ENCODE data around the gene ATP1B3. TPM values are rescaled to one million over a fixed set of nuclear protein-coding genes. Genes with fewer than 3 reads are reported as not detected.

The ATP1B3 gene
- total RNA-seq, 1 experiment from 2014 or later = 155 TPM

DNA sequence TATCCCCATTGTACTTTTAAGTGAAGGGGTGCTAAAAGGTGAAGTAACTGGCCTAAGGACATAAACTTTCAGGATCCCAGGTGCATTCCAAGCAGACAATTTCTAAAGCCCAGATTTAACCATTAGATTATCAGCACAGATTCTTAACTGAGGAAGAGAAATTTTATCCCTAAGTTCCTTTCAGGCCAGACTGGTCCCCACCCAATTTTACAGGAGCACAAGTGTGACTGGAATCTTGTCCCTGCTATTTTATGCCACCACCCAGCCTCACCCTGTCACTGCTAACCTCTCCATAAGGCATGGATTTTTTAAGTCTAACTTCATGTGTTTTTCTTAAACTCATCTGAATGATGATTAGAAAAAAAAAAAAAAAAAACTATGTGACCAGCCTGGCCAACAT, 37.1 kb upstream of the ATP1B3 start:
- ChIA-PET CTCF (no interaction called here), POLR2A (no interaction called here)
- intact Hi-C loops (cut with micrococcal nuclease; ENCODE audit: unreplicated experiment) = no loop called here
- no peaks in the 10 kb centered on the region for H3K36me3 Mint-ChIP-seq (ENCODE audit: insufficient read depth, unreplicated experiment)
- no peaks in the 10 kb centered on the region for H3K4me1 Mint-ChIP-seq (ENCODE audit: low read depth, unreplicated experiment)
- Histone ChIP-seq H3K9me3 (no peaks in the 10 kb centered on the region), H3K4me1 (no peaks in the 10 kb centered on the region), H3K4me3 (ENCODE audit: low read depth, low read length) (no peak overlapping the region), H3K36me3 (ENCODE audit: control insufficient read depth, insufficient read depth, low read length) (no peaks in the 10 kb centered on the region), H3K27me3 (replicated peaks; ENCODE audit: control insufficient read depth, insufficient read depth, low read length) (no peaks in the 10 kb centered on the region)
- H3K9me3 Mint-ChIP-seq (ENCODE audit: unreplicated experiment) = peaks cover 6% of the 10 kb centered on the region
- TF ChIP-seq, protein P1, sequence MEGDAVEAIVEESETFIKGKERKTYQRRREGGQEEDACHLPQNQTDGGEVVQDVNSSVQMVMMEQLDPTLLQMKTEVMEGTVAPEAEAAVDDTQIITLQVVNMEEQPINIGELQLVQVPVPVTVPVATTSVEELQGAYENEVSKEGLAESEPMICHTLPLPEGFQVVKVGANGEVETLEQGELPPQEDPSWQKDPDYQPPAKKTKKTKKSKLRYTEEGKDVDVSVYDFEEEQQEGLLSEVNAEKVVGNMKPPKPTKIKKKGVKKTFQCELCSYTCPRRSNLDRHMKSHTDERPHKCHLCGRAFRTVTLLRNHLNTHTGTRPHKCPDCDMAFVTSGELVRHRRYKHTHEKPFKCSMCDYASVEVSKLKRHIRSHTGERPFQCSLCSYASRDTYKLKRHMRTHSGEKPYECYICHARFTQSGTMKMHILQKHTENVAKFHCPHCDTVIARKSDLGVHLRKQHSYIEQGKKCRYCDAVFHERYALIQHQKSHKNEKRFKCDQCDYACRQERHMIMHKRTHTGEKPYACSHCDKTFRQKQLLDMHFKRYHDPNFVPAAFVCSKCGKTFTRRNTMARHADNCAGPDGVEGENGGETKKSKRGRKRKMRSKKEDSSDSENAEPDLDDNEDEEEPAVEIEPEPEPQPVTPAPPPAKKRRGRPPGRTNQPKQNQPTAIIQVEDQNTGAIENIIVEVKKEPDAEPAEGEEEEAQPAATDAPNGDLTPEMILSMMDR (IDR thresholded peaks at IDR 0.05; ENCODE audit: insufficient read depth in 1 of 2, low read depth in 1 of 2, low read length in 1 of 2, severe bottlenecking in 1 of 2, unreplicated experiment in 1 of 2) = no peak
- H3K4me3 Mint-ChIP-seq (ENCODE audit: unreplicated experiment) = no peak overlapping the region
- BruUV-seq (replicated peaks) = no TSS peak
- H3K27ac Mint-ChIP-seq (ENCODE audit: unreplicated experiment) = no peak overlapping the region
- no peak for DNase-seq
- no peaks in the 10 kb centered on the region for H3K27me3 Mint-ChIP-seq (ENCODE audit: insufficient read depth, unreplicated experiment)

DNA sequence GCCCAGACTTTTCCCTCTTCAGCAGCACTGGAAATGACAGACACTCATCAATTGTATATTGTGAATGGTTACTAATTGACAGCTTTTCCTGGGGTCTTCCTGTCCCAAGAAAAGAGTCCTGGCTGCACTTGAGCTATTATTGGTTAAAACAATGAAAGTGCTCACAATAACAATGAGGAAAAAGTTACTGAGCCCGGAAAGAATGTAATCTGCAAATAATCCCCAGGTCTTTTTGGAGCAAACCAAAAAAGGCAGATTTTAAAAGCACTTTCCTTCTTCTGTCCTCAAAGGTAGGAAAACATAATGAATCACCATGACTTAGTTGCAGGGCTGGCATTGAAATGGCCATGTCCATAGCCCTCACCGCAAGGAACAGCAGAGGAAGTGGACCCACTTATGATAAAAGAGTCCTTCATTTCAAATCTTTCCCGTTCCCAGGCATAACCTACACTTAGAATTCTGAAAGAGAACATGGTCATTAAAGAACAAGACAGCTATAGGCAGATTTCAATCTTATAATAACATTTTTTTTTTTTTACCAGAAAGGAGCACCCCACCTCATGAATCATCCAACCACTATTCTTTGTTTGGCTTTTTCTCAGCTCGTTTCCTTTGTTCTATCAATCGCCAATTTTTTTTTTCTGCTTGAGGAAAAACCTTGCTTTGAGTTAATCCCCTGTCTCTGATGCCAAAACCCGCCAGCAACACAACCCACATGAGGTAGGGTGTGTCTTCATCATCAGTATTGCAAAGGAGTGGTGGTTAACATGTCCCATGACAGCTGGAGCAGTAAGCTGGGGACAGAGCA, 35.5 kb upstream of the ATP1B3 start:
- Mint-ChIP-seq H3K27me3 (ENCODE audit: insufficient read depth, unreplicated experiment) (no peaks in the 10 kb centered on the region), H3K9me3 (ENCODE audit: unreplicated experiment) (no peaks in the 10 kb centered on the region), H3K4me1 (ENCODE audit: low read depth, unreplicated experiment) (no peaks in the 10 kb centered on the region), H3K4me3 (ENCODE audit: unreplicated experiment) (no peak overlapping the region), H3K27ac (ENCODE audit: unreplicated experiment) (no peak overlapping the region), H3K36me3 (ENCODE audit: insufficient read depth, unreplicated experiment) (no peaks in the 10 kb centered on the region)
- no TSS peak for BruUV-seq (replicated peaks)
- Histone ChIP-seq H3K4me3 (ENCODE audit: low read depth, low read length) (no peak overlapping the region), H3K4me1 (no peaks in the 10 kb centered on the region), H3K9me3 (no peaks in the 10 kb centered on the region), H3K27me3 (replicated peaks; ENCODE audit: control insufficient read depth, insufficient read depth, low read length) (no peaks in the 10 kb centered on the region), H3K36me3 (ENCODE audit: control insufficient read depth, insufficient read depth, low read length) (no peaks in the 10 kb centered on the region)
- no peak for DNase-seq
- ChIA-PET POLR2A (no interaction called here), CTCF (no interaction called here)
- TF ChIP-seq, protein P1 (IDR thresholded peaks at IDR 0.05; ENCODE audit: insufficient read depth in 1 of 2, low read depth in 1 of 2, low read length in 1 of 2, severe bottlenecking in 1 of 2, unreplicated experiment in 1 of 2) = no peak
- intact Hi-C loops (cut with micrococcal nuclease; ENCODE audit: unreplicated experiment) = no loop called here

DNA sequence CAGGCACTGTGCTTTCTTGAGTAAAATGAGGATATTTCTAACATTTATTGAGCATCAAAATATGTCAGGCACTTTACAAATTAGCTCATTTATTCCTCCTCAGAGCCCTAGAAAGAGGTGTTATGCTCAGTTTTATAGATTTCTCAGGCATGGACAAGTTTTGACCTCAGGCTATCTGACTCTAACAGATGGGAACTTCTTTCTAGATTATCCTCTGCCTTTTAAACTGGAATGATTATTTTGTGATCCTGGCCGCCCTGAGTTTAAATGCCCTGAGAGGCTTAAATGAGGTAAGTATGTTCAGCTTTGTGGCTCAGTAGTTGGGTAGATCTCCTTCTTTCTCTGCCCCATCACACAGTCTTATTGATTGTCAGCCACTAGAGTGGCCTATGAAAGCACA, 32.3 kb upstream of the ATP1B3 start:
- H3K27me3 Mint-ChIP-seq (ENCODE audit: insufficient read depth, unreplicated experiment) = no peaks in the 10 kb centered on the region

More for the DNA sequence above, 32.3 kb upstream of the ATP1B3 start:
- Mint-ChIP-seq H3K4me1 (ENCODE audit: low read depth, unreplicated experiment) (no peaks in the 10 kb centered on the region), H3K36me3 (ENCODE audit: insufficient read depth, unreplicated experiment) (no peaks in the 10 kb centered on the region), H3K9me3 (ENCODE audit: unreplicated experiment) (no peaks in the 10 kb centered on the region), H3K4me3 (ENCODE audit: unreplicated experiment) (no peak overlapping the region), H3K27ac (ENCODE audit: unreplicated experiment) (no peak overlapping the region)
- H3K27me3 ChIP-seq (replicated peaks; ENCODE audit: control insufficient read depth, insufficient read depth, low read length) = no peaks in the 10 kb centered on the region
- POLR2A ChIA-PET = no interaction called here
- intact Hi-C loops (cut with micrococcal nuclease; ENCODE audit: unreplicated experiment) = no loop called here
- no peak overlapping the region for H3K4me3 ChIP-seq (ENCODE audit: low read depth, low read length)
- no TSS peak for BruUV-seq (replicated peaks)
- no peaks in the 10 kb centered on the region for H3K9me3 ChIP-seq
- DNase-seq = no peak
- TF ChIP-seq, protein P1 (IDR thresholded peaks at IDR 0.05; ENCODE audit: insufficient read depth in 1 of 2, low read depth in 1 of 2, low read length in 1 of 2, severe bottlenecking in 1 of 2, unreplicated experiment in 1 of 2) = no peak
- CTCF ChIA-PET = no interaction called here
- no peaks in the 10 kb centered on the region for H3K36me3 ChIP-seq (ENCODE audit: control insufficient read depth, insufficient read depth, low read length)
- no peaks in the 10 kb centered on the region for H3K4me1 ChIP-seq

All from Caco-2 (cell line).